ENCODE measurements around the gene RUSF1.

- no peak for TF ChIP-seq CTCF (conservative IDR thresholded peaks at IDR 0.05 in 1 of 2, IDR thresholded peaks at IDR 0.05 in 1 of 2; ENCODE audit: extremely low read depth in 1 of 2, insufficient read depth in 1 of 2, low read depth in 1 of 2, low read length in 2 of 2)
- no peak for TF ChIP-seq EZH2 (IDR thresholded peaks at IDR 0.05; ENCODE audit: borderline replicate concordance, low read length)
Observed at GRCh38 chr16:31479751-31480150, 28.4 kb downstream of the RUSF1 start.

Measured in mammary epithelial cell (primary cell).